Right lung (tissue), 5 donors: Measurements from ENCODE around the gene FAM118B. TPM values are rescaled to one million over a fixed set of nuclear protein-coding genes. Genes with fewer than 3 reads are reported as not detected.

Source experiments
- DNase-seq, 2 donors: peaks; one replicate each; pipeline ENCODE4 v3.0.0-alpha.2; 2013
- polyA plus RNA-seq, 5 donors: library from polyadenylated mRNA; unstranded; fragments of 120-200 nt; gene quantifications; one replicate each; pipeline versions ENCODE4 v1.2.1 to v1.2.3, GENCODE V29; 2013; ENCODE audit warnings: inconsistent platforms in 1 of 5, low replicate concordance in 1 of 5; ENCODE audit not compliant: insufficient read length in 5 of 5, insufficient read depth in 1 of 5

The FAM118B gene
- polyA plus RNA-seq, 5 donors = 28.6 to 34.6 (median 30.5) TPM

DNA sequence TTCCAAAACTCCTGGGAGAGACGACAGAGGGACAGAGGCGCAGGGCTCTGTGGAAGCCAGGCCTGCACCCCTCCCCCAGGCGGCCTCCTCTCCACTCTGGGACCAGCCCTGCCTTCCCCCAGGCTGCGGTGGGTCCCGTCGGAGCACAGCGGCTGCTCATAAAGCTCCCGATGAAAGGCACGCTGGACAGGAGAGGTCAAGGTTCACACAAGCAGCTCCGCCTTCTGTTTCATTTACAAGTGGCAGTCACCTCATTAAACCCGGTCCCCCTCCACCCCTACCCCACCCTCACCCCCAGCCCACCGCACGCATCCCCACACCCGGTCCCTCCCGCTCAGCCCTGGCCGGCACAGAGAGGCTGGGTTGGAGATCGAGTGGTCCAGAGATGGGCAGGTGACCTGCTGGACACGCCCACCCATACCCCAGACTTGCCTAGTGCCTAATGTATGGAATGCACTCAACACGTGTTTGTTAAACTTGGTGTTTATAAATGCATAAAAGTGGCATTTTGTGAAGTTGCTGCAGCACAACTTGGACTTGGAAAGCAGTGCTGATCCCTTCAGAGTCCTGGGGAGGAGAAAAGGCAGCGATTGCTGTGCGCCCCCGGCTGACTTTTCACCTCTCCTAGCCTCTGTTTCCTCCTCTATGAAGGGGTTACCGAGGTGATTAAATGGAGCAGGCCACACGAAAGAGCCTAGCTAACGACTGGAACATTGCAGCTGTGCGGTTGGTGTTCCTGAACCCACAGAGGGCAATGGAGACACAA lies 26.1 kb upstream of the FAM118B start:
- DNase-seq = no peak

DNA sequence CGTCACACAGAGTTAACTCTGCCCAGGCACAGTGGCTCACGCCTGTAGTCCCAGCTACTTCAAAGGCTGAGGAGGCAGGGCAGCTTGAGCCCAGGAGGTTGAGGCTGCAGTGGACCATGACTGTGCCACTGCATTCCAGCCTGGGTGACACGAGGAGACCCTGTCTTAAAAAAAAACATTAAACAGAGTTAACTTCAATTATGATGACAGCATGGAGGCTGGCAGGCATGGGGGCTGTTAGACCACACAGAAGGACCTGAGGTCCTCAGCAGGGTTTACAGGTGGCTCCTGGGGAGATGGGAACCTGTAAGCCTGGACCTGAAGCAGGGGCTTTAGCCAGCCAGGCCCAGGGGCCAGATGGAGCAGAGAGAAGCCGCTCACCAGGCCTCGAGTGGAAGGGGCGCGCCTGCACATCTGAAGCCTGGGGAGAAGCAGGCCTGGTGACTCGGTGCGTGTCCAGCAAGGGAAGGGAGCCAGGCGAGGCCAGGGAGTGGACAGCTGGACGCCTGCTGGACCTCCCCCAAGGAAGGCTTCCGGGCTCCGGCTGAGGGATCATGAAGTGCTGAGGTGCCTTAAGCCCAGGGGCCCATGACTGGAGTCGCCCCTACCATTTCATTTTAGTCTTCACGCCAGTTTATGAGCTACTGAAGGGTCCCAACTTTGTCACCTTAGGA lies 25.4 kb upstream of the FAM118B start:
- DNase-seq = no peak

DNA sequence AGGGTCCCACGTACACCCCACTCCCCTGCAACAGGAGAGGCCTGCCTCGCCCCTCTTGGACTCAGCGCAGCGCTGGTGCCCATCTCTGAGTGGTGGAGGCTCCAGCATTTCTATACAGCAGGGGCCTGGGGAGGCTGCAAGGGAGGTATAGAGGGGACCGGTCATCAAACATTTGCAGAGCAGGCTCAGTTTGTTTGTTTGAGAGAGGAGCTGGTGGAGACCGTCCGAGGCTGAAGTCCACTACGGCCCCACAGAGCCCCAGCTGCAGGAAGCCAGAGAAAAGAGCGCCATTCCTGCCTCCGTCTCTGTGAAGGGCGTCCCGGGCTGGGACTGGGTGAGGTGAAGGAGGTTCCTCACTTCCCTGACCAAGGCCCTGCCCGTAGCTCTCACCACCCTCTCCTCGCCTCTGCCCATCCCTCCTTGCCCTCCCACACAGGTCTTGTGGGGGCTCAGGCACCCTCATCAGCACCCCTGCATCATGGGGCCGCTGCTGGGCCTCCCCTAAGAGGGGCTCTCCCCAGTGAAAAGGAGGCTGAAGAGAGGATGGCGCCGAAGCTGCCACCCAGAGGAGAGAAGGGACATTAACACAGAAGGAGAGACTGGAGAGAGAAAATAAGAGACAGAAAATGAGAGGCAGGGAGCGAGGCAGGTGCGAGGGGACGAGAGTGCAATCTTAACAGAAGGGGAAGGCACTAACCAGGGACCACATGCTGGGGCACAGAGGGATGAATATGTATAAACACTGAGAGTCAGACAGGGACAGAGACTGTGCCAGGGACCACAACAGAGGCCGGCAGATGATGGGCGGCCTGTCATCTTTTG lies 24.7 kb upstream of the FAM118B start:
- no peak for DNase-seq

DNA sequence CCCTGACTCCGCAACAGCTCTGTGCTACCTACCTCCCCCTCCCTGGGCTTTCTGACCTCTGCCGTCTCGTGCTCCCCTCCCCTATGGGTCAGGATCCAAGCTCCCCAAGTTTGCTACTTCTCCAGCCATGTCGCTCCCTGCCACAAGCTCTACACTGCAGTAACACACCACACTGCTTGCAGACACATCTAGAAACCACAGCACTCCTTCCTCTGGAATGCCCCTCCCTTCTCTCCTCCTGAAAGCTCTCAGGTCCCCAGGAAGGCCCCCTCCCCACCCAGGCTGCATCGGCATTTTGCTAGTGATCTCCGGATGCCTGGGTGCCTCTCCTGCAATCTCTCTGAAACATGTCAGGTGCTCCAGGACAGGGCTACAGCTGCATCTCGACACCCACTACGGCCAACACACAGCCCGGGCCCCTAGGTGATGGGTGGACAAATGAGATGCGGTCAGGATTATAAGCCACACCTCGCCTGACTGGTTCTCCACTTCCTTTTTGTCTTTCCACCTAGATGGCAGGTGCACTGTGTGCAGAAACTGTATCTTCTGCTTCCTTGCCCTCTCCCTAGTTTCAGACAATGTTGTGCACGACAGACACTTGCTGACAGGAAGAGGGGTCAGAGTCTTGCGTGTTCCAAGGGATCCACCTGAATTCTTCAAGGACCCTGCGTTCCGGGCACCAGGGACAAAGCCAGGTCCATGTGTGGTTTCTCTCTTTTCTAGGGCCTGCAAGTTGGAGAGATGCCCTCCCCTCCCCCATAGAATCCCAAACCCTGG lies 23.1 kb upstream of the FAM118B start:
- no peak for DNase-seq

DNA sequence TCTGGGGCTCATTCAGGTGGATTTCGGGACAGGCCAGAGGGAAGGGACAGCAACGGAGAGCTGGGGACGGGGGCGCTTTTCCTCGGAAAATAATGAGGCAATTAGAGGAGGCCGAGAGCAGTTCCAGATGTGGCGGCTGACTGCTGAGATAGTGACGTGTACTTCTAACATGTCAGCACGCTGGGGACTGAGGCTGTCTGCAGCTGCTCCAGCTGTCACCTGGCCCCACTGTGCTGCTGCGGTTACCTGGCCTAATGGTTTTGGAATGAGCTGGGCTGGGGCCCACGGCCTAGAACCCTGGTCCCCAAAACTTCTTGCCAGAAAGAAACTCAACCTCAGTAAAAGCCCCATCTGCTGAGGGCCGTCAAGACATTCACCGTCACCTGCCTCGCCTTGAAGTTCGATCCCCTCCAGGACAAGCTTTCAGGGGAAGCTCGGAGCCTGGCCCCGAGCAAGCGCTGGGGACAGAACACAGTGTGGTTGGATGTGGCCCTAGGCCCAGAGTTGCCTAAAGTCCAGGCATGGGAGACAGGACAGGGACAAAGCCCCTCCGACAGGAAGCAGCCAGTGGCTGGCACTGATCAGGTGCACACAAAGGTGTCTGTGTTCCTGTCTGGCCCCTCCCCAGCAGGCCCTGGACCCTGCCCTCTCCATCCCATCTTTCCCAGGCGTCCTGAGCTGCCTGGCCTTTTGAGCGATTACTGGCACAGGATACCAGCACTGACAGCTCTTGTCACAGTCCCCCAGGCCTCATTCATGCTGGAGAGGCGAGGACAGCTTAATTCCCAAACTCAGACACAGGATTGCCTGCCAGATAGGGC lies 22.3 kb upstream of the FAM118B start:
- DNase-seq = no peak

DNA sequence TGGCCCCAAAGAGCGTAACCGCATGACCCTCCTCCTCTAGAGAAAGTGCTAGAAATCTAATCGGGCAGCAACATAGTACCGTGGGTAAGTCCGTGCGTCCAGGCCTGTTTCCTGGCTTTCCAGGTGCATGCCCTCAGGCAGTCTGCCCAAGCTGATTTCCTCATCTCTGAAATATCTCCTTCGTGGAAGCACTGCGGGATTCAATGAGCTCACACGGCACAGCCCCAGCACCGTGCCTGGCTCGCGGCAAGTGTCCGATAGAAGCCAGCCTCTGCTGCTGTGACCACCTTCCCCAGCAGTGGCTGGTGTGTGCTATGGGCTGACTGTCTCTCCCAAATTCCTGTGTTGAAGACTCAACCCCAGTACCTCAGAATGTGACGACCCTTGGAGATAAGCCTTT lies 20.8 kb upstream of the FAM118B start:
- DNase-seq = no peak

DNA sequence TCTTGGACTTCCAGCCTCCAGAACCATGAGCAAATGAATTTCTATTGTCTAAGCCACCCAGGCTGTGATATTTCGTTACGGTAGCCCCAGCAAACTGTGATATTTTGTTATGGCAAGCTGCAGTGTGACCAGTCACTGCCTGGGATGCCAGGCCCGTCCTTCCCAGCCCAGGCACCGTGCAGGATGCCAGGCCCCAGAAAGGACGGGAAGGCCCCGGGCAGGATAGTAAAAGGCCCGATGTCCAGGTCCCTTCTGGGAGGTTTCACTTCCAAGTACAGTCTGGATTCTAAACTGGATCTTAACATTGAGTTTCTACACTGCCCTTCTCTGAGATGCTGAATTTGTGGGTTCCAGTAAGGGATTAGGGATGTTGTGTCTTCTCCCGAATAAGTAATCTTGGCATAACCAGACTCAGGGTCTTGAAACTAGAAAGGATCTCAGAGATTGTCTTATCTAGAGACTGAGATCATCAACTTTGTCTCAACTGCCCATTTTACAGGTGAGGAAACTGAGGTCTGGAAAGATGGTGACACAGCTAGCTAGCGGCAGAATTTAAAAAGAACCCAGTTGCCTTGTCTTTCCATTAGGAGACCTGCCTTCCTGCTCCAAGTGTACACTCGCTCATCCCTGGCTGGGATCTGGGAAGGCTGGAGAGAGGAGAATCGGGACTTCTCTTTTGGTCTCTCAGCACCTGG lies 20.1 kb upstream of the FAM118B start:
- no peak for DNase-seq

DNA sequence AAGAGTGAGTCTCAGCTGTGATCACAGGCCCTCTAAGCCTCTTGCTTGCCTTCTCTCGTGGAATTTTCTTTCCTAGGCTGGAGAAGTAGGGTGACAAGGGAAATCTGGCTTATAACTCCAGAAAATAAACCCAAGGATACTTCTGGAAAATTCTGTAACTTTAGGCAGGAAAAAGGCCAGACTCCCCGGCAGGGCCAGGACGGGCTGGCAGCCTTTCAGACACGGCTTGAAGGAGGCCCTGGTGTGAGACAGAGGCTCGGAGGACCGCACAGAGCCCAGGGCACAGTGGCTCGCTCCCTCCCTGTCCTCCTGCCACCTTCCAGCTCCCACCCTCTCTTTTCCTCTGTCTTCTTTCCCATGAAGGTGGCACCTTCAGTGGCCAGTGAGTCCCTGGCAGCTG lies 19.2 kb upstream of the FAM118B start:
- DNase-seq = no peak

DNA sequence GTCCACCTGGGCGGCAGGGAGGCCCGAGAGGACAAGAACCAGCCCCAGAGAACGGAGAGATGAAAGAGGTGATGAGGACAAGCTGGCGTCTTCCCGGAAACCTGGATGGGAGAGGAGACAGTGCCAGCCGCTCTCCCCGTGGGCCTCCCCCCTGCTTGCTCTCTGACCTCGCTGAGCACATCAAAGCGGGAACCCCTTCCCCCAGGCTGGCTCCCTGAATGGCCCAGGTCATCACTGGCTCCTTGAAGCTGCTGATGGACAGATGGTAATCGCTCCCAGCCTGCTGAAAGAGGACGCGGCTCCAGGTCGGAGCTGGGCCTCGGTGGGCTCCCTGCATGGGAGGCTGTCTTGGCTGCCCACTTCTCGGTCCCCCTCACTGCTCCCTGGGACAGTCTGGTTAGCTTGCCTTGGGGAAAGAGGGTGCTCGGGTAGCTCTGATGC lies 18.5 kb upstream of the FAM118B start:
- DNase-seq = no peak

DNA sequence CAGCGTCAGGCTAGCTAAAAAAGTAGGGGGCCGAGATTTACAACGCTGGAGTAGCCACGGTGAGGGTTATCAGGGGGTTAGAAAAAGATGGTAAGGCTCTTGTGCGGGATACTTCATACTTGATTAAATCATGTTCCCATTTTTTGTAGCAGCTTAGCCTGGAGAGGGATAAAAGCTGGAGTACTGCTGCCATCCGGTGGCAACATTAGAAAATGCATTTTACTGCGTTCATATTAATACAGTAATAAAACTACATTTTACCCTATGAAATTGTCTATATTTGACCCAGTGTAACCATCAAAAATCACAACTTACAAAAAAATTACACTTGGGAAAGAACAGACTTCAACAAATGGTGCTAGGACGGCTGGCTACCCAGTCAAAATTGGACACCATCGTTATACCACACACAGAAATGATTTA lies 17.4 kb upstream of the FAM118B start:
- peak; percentile 38 to 50 for DNase-seq

DNA sequence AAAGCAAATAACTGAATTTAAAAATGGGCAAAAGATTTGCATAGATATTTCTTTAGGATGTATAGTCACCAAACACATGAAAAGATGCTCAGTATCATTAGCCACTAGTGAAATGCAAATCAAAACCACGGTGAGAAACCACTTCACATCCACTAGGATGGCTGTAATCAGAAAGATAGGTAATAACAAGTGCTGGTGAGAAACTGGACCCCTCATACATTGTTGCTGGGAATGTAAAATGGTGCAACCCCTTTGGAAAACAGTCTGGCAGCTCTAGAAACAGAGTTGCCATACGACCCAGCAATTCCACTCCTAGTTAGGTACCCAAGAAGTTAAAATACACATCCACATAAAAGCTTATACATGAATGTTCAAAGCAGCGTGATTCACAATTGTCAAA lies 16.5 kb upstream of the FAM118B start:
- no peak for DNase-seq

DNA sequence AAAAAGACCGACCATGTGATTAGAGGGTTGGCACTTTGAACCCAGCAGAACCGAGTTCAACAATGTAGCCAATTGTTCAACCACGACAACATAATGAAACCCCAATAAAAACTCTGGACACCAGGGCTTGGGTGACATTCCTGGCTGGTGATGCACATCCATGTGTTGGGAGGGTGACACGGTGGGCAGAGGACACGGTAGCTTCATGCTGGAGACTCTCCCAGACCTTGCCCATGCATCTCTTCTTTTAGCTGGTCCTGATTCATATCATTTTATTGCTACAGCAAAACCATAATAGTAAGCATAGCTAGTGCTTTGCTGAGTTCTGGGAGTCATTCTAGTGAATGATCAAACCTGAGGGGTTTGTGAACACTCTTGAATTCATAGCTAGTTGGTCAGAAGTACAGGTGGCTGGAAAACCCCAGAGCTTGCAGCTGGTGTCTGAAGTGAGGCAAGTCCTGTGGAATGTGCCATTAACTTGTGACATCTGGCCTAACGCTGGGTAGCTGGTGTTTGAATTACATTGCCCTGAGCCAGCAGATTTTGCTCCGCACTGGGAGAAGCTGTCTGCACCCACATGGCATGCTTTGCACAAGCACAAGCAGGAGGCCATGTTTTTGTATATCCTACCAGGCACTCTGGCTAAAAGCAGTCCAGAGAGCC lies 14.2 kb upstream of the FAM118B start:
- no peak for DNase-seq

DNA sequence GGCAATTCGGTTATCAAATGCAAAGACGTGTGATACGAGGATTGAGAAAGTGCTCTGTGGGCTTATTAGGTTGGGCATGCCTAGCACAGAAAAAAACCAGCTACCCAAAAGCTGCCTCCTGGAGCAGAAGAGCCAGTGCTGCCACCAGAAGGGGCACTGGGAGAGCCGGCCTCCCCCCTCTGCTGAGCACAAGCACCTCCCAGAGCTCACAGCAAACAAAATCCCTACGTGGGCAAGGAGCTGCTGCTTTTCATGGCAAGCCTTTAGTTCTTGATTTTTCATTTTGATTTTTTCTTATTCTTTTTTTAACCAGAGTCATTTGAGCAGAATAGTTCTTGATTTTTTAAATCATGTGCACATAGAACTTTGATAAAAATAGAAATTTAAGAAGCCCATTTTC lies 12.9 kb upstream of the FAM118B start:
- no peak for DNase-seq

DNA sequence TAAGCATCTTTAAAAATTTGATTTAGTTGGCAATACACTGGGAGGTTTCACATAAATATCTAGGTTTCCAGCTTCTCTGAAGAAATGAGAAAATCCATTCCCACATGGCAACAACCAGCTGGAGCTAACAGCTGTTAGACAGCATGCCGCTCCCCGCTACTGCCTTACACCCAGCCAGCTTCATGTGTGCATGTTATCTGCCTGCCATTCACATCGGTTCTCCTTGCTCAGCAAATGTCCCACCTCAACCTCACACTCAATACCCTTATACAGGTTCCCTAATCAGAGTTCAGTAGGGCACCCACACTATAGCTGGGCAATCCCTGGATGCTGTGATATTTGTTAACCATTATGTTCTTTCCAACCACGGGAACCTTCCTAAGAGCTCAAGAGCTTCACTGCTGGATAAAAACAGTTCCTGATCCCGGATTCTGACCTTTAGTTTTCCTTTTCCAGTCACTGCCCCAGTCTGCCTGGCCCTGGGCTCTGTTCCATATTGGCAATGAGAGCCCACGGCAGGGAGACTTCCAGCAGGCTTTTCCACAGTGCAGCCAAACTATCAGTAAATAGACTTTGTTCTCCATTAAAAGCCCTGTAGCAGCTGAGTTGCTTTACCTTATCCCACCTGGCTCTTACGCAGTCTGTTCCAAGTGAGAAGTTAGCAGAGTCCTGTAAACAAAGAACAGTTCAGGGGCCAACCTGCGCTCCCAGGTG lies 8.8 kb upstream of the FAM118B start:
- no peak for DNase-seq

DNA sequence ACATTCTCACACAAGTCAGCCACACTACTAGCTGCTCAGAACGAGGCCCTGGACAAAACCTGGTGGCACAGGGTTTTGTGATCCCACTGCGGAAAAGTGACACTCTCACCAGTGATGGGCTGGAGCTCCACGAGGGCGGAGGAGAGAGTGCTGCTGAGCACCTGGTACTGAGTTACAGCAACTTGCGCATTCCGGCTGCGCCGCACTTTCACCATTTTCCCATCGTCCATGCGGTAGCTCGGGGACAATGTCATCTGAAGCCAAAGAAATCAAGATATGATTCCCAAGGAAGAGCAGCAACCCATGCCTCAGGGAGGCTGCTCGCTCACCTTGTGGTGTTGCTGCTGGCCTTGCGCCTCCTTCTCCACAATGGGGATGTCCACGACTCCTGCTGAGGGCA lies 6.2 kb upstream of the FAM118B start:
- no peak for DNase-seq

DNA sequence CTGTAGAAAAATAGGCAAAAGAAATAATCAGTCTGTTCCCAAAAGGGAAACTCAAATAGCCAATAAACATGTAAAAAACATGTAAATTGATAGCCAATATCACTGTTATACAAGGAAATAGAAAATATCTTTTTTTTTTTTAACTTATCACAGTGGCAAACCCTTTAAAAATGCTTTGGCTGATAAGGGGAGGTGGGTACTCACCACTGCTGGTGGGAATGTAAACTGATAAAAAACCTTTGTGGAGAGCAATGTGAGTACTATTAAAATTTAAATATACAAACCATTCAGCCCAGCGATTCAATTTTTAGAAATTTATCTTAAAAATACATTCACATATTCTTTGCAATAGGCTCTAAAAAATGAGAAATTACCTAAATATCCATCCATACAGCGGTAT lies 3.7 kb upstream of the FAM118B start:
- DNase-seq = no peak

DNA sequence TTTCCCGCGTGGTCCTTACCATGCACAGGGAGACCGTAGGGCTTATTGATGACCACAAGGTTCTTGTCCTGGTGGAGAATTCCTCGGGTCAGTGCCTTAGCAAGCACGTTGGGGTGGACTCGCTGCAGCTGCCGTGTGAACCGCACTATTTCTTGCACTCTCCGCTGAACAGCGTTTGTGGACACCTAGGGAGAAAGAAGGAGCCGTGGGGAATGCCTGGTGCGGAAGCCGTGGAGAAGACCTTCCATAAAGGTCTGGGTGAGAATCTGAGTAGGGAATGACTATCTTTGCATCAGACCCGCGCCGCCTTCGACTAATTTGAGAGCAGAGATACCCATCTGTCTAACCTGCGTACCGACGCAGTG lies 729 bp upstream of the FAM118B start:
- DNase-seq = no peak

DNA sequence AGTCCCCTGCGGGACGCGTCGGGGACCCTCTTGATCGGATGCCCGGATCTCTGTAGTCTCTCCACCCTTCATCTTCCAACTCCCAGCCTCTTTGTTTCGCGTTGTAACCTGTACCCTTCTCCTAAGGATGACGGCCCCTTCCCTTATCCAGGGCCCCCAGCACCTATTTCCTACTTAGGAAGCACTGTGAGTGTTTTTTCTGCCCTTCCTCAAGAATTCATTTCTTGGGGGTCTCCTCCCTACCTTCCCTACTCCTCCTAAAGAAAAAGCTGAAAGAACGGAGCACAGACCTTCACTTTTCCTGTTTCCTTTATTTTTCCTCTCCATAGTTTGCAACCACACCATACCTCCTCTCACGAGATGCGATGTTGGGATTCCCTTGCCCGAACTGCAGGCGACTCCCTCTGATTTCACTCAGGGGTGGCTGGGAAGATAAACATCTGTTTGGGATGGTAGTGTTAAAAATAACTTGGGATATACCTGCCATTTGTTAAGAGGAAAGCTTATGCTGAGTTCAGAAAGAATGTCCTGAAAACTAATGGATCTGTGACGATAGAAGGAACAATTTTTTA lies 593 bp downstream of the FAM118B start:
- DNase-seq = no peak

DNA sequence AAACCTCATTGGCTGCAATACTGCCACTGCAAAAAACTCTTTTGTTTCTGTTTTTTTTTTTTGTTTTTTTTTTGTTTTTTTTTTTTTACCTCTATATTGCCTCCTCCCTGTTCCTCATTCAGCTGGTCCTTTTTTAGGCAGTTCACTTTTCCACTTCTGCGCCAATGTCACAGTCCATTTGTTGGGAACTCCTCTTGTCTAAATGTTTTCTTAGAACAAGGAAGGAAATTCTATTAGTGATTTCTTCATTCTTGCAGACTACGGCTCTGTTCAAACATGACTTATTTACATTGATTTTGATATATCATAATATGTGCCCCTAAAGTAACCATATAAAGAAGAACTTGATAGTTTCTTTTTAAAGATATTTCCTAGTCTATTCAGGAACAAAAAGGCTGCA lies 2.9 kb downstream of the FAM118B start:
- no peak for DNase-seq
